A673 (cell line): ENCODE data around the gene CCDC15.

ENCODE experiments used
- CTCF ChIP-seq: fragments of 300-800, 200-600 bp; sonication (generic); conservative IDR thresholded peaks from 2 replicates; pipeline ENCODE4 v1.5.1; 2017; ENCODE audit warnings: low read depth, mild to moderate bottlenecking, antibody characterized with exemption, low read length, moderate library complexity, mixed read lengths
- EZH2 ChIP-seq: fragments of 200-600 bp; sonication (generic); IDR thresholded peaks from 2 replicates; pipeline ENCODE4 v1.6.1; 2017; ENCODE audit warnings: borderline replicate concordance, low read depth, mild to moderate bottlenecking, mixed read lengths, antibody characterized with exemption, low read length; ENCODE audit not compliant: poor library complexity, severe bottlenecking

GRCh38 chr11:124943254-124943616, 10.8 kb upstream of the CCDC15 start:
- TF ChIP-seq CTCF (no peak), EZH2 (no peak)
